Occipital lobe (tissue), 2 donors: ENCODE measurements around the gene SLC20A1. TPM values are rescaled to one million over a fixed set of nuclear protein-coding genes. Genes with fewer than 3 reads are reported as not detected.
"Not testable (repeated sequence)": the region's sequence is repeated elsewhere in the genome, so short reads cannot be mapped to it uniquely, and the experiment has no call there.

Source experiments
- DNase-seq: peaks from one replicate; lab custom pipeline; 2025; lab: John Stamatoyannopoulos, UW
- total RNA-seq: library from RNA; depleted of rRNA; stranded (reverse); fragments of >200 nt; gene quantifications from one replicate; pipeline ENCODE4 v1.2.3, GENCODE V29; 2014

SLC20A1 gene
- total RNA-seq, result 34.2 TPM

GRCh38 chr2:112645310-112646101 lies at the start of gene SLC20A1:
Gene SLC20A1 (plus strand): TSS chr2:112645939. CDS start chr2:112646829, 890 bp downstream.
- peak; percentile 97 for DNase-seq

- DNase-seq, result no peak
Measured at GRCh38 chr2:112597537-112598322, 48.0 kb upstream of the SLC20A1 start.

- no peak for DNase-seq
Measured at GRCh38 chr2:112600634-112601033, 45.1 kb upstream of the SLC20A1 start.

- no peak for DNase-seq
Measured at GRCh38 chr2:112601754-112602153, 44.0 kb upstream of the SLC20A1 start.

GRCh38 chr2:112602917-112603316 lies 42.8 kb upstream of the SLC20A1 start:
- no peak for DNase-seq

GRCh38 chr2:112603731-112604130 lies 42.0 kb upstream of the SLC20A1 start:
- DNase-seq, result no peak

- no peak for DNase-seq
Measured at GRCh38 chr2:112604952-112605351, 40.8 kb upstream of the SLC20A1 start.

- no peak for DNase-seq
Measured at GRCh38 chr2:112605926-112606325, 39.8 kb upstream of the SLC20A1 start.

- no peak for DNase-seq
Measured at GRCh38 chr2:112606547-112606946, 39.2 kb upstream of the SLC20A1 start.

GRCh38 chr2:112607680-112608438 lies 37.9 kb upstream of the SLC20A1 start:
- no peak for DNase-seq

GRCh38 chr2:112609320-112609719 lies 36.4 kb upstream of the SLC20A1 start:
- not testable (repeated sequence) for DNase-seq

- DNase-seq, result not testable (repeated sequence)
Measured at GRCh38 chr2:112612283-112612682, 33.5 kb upstream of the SLC20A1 start.

- no peak for DNase-seq
Measured at GRCh38 chr2:112614201-112614840, 31.4 kb upstream of the SLC20A1 start.

- DNase-seq, result no peak
Measured at GRCh38 chr2:112615051-112615450, 30.7 kb upstream of the SLC20A1 start.

GRCh38 chr2:112615798-112616197 lies 29.9 kb upstream of the SLC20A1 start:
- DNase-seq, result not testable (repeated sequence)

GRCh38 chr2:112618383-112618782 lies 27.4 kb upstream of the SLC20A1 start:
- no peak for DNase-seq

GRCh38 chr2:112621790-112622527 lies 23.8 kb upstream of the SLC20A1 start:
- no peak for DNase-seq

GRCh38 chr2:112622528-112622849 lies 23.2 kb upstream of the SLC20A1 start:
- no peak for DNase-seq

- DNase-seq, result no peak
Measured at GRCh38 chr2:112623913-112624777, 21.6 kb upstream of the SLC20A1 start.
